NT2/D1 (cell line): ENCODE results near the gene DLL4.

Experiments
- SUZ12 ChIP-seq: IDR thresholded peaks from 2 replicates; pipeline ENCODE4 v1.6.1; 2011; ENCODE audit not compliant: insufficient read length, insufficient read depth; ENCODE audit errors: extremely low read depth
- YY1 ChIP-seq: IDR thresholded peaks from 2 replicates; pipeline ENCODE4 v1.6.1; 2011; ENCODE audit not compliant: insufficient read length, insufficient read depth
- ZNF274 ChIP-seq: IDR thresholded peaks from 2 replicates; pipeline ENCODE4 v1.6.1; 2011; ENCODE audit warnings: mild to moderate bottlenecking, low read depth, low read length

DNA sequence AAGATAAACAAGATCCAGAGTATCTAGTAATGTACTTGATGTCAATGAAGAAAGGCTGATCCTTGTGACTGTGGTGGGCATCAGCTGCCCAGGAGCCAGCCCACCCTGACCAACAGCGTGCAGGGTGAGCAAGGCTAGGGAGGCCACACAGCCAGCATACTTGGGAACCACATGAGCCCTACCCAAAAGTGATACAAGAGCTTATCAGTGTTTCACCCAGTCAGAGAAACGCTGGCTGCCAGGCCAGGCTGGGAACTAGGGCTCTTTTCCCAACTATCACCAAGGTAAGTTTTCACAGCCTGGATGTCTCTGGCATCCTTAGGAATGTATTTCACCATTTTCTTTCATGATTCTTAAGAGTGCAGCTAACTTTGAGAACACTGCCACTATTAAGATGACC, 49.0 kb downstream of the DLL4 start:
- no peak for TF ChIP-seq SUZ12
- no peak for TF ChIP-seq YY1
- no peak for TF ChIP-seq ZNF274
